ENCODE data around the gene BTN2A1.
"Not testable (repeated sequence)": the region's sequence is repeated elsewhere in the genome, so short reads cannot be mapped to it uniquely, and the experiment has no call there.

Gene BTN2A1

GRCh38 chr6:26432627-26433201, 25.0 kb upstream of the BTN2A1 start:
- no peak for DNase-seq (ENCODE audit: low spot score)

GRCh38 chr6:26433680-26434079, 24.1 kb upstream of the BTN2A1 start:
- not testable (repeated sequence) for DNase-seq (ENCODE audit: low spot score)

- no peak for DNase-seq (ENCODE audit: low spot score)
These were observed 21.7 kb upstream of the BTN2A1 start for GRCh38 chr6:26436018-26436417.

- DNase-seq (ENCODE audit: low spot score): no peak
These were observed 20.2 kb upstream of the BTN2A1 start for GRCh38 chr6:26437550-26437949.

GRCh38 chr6:26438000-26438399, 19.8 kb upstream of the BTN2A1 start:
- no peak for DNase-seq (ENCODE audit: low spot score)

GRCh38 chr6:26439151-26440125, 18.3 kb upstream of the BTN2A1 start:
- DNase-seq (ENCODE audit: low spot score): no peak

- DNase-seq (ENCODE audit: low spot score): no peak
These were observed 16.8 kb upstream of the BTN2A1 start for GRCh38 chr6:26440977-26441358.

- DNase-seq (ENCODE audit: low spot score): no peak
These were observed 15.8 kb upstream of the BTN2A1 start for GRCh38 chr6:26441977-26442376.

GRCh38 chr6:26445934-26446667, 11.7 kb upstream of the BTN2A1 start:
- no peak for DNase-seq (ENCODE audit: low spot score)

- no peak for DNase-seq (ENCODE audit: low spot score)
These were observed 10.5 kb upstream of the BTN2A1 start for GRCh38 chr6:26447257-26447656.

GRCh38 chr6:26450240-26450639, 7.5 kb upstream of the BTN2A1 start:
- no peak for DNase-seq (ENCODE audit: low spot score)

GRCh38 chr6:26452631-26453235, 5.0 kb upstream of the BTN2A1 start:
- no peak for DNase-seq (ENCODE audit: low spot score)

- no peak for DNase-seq (ENCODE audit: low spot score)
These were observed 3.1 kb upstream of the BTN2A1 start for GRCh38 chr6:26454631-26455030.

GRCh38 chr6:26455357-26455970, 2.3 kb upstream of the BTN2A1 start:
- no peak for DNase-seq (ENCODE audit: low spot score)

- DNase-seq (ENCODE audit: low spot score): peak; percentile 51
These were observed 420 bp upstream of the BTN2A1 start for GRCh38 chr6:26457264-26457805.

GRCh38 chr6:26459023-26459810, 1.5 kb downstream of the BTN2A1 start:
- DNase-seq (ENCODE audit: low spot score): no peak

- not testable (repeated sequence) for DNase-seq (ENCODE audit: low spot score)
These were observed 3.6 kb downstream of the BTN2A1 start for GRCh38 chr6:26461353-26461752.

- DNase-seq (ENCODE audit: low spot score): no peak
These were observed 6.3 kb downstream of the BTN2A1 start for GRCh38 chr6:26464014-26464413.

- no peak for DNase-seq (ENCODE audit: low spot score)
These were observed 6.8 kb downstream of the BTN2A1 start for GRCh38 chr6:26464416-26465131.

- DNase-seq (ENCODE audit: low spot score): no peak
These were observed 8.0 kb downstream of the BTN2A1 start for GRCh38 chr6:26465776-26466175.
